ENCODE measurements around the gene ARL8B. TPM values are rescaled to one million over a fixed set of nuclear protein-coding genes. Genes with fewer than 3 reads are reported as not detected.

Gene ARL8B
- total and polyA plus RNA-seq, 4 donors = 20.2 to 36.2 (median 24.2) TPM

GRCh38 chr3:5126586-5126985 is 4.5 kb downstream of the ARL8B start:
- Histone ChIP-seq H3K9me3 (ENCODE audit: control insufficient read depth in 4 of 4, low read length in 3 of 4) (no peaks in the 10 kb centered on the region), H3K4me1 (ENCODE audit: control insufficient read depth in 4 of 4, insufficient read depth in 4 of 4, low read length in 3 of 4) (peaks cover 8 to 33% (median 24%) of the 10 kb centered on the region in 4 donors), H3K27me3 (ENCODE audit: control insufficient read depth in 4 of 4, insufficient read depth in 4 of 4, low read length in 3 of 4) (no peaks in the 10 kb centered on the region), H3K4me3 (ENCODE audit: low read depth in 1 of 3, low read length in 3 of 3) (no peak overlapping the region), H3K9ac (ENCODE audit: low read depth in 1 of 2, low read length in 2 of 2) (no peak overlapping the region), H3K36me3 (ENCODE audit: control insufficient read depth in 4 of 4, insufficient read depth in 3 of 4, low read depth in 1 of 4, low read length in 3 of 4) (no peaks in the 10 kb centered on the region), H3K27ac (ENCODE audit: low read depth in 1 of 2, low read length in 2 of 2) (peak overlapping the region in 1 of 2 donors; percentile 11)
- TF ChIP-seq TAF1 (conservative IDR thresholded peaks at IDR 0.05) = no peak
- no peak for TF ChIP-seq HNF4A (conservative IDR thresholded peaks at IDR 0.05)
- TF ChIP-seq FOXA1 (IDR thresholded peaks at IDR 0.05) = no peak
- TF ChIP-seq, protein P1, sequence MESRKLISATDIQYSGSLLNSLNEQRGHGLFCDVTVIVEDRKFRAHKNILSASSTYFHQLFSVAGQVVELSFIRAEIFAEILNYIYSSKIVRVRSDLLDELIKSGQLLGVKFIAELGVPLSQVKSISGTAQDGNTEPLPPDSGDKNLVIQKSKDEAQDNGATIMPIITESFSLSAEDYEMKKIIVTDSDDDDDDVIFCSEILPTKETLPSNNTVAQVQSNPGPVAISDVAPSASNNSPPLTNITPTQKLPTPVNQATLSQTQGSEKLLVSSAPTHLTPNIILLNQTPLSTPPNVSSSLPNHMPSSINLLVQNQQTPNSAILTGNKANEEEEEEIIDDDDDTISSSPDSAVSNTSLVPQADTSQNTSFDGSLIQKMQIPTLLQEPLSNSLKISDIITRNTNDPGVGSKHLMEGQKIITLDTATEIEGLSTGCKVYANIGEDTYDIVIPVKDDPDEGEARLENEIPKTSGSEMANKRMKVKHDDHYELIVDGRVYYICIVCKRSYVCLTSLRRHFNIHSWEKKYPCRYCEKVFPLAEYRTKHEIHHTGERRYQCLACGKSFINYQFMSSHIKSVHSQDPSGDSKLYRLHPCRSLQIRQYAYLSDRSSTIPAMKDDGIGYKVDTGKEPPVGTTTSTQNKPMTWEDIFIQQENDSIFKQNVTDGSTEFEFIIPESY (IDR thresholded peaks at IDR 0.05) = no peak
- TF ChIP-seq NR2F2 (IDR thresholded peaks at IDR 0.05) = no peak
- no peak for TF ChIP-seq EGR1 (IDR thresholded peaks at IDR 0.05; ENCODE audit: low read depth in 2 of 2)
- TF ChIP-seq SP1 (IDR thresholded peaks at IDR 0.05) = no peak
- no peak for TF ChIP-seq YY1 (IDR thresholded peaks at IDR 0.05)
- no peak for TF ChIP-seq FOXA2 (IDR thresholded peaks at IDR 0.05)
- TF ChIP-seq RAD21 (IDR thresholded peaks at IDR 0.05) = no peak
- TF ChIP-seq CTCF (IDR thresholded peaks at IDR 0.05; ENCODE audit: low read depth, low read length, missing input control) = no peak
- no peak for TF ChIP-seq RXRA (IDR thresholded peaks at IDR 0.05)
- TF ChIP-seq JUND (IDR thresholded peaks at IDR 0.05) = no peak
- TF ChIP-seq GABPA (IDR thresholded peaks at IDR 0.05 in 1 of 2, conservative IDR thresholded peaks at IDR 0.05 in 1 of 2) = no peak
- no peak for DNase-seq (ENCODE audit: low spot score)

DNA sequence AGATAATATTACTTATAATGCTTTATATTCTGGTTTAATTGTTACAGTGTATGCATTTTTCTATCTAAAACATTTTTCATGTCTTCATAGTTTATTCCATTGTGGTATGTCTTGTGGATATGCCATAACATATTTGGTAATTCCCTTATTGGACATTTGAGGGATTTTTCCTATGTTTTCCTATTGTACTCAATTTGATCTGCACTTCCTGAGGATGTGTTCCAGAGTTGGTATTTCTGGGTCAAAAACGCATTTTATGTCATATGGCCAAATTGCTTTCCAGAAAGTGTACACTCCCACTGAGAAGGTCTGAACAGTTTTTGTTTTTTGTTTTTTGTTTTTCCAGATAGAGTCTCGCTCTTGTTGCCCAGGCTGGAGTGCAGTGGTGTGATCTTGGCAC is 6.8 kb downstream of the ARL8B start:
- TF ChIP-seq HNF4G (IDR thresholded peaks at IDR 0.05) (no peak), ATF3 (IDR thresholded peaks at IDR 0.05) (no peak), YY1 (IDR thresholded peaks at IDR 0.05) (no peak), FOXA2 (IDR thresholded peaks at IDR 0.05) (no peak), RXRA (IDR thresholded peaks at IDR 0.05) (no peak), JUND (IDR thresholded peaks at IDR 0.05) (no peak), CTCF (IDR thresholded peaks at IDR 0.05; ENCODE audit: low read depth, low read length, missing input control) (no peak), FOXA1 (IDR thresholded peaks at IDR 0.05) (no peak), SP1 (IDR thresholded peaks at IDR 0.05) (no peak), HNF4A (conservative IDR thresholded peaks at IDR 0.05) (no peak), GABPA (IDR thresholded peaks at IDR 0.05 in 1 of 2, conservative IDR thresholded peaks at IDR 0.05 in 1 of 2) (no peak), TAF1 (conservative IDR thresholded peaks at IDR 0.05) (no peak), EGR1 (IDR thresholded peaks at IDR 0.05; ENCODE audit: low read depth in 2 of 2) (no peak), RAD21 (IDR thresholded peaks at IDR 0.05) (no peak)
- TF ChIP-seq, protein P2, sequence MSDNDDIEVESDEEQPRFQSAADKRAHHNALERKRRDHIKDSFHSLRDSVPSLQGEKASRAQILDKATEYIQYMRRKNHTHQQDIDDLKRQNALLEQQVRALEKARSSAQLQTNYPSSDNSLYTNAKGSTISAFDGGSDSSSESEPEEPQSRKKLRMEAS (IDR thresholded peaks at IDR 0.05) = no peak
- TF ChIP-seq, protein P1 (IDR thresholded peaks at IDR 0.05) = no peak
- TF ChIP-seq, protein P3, sequence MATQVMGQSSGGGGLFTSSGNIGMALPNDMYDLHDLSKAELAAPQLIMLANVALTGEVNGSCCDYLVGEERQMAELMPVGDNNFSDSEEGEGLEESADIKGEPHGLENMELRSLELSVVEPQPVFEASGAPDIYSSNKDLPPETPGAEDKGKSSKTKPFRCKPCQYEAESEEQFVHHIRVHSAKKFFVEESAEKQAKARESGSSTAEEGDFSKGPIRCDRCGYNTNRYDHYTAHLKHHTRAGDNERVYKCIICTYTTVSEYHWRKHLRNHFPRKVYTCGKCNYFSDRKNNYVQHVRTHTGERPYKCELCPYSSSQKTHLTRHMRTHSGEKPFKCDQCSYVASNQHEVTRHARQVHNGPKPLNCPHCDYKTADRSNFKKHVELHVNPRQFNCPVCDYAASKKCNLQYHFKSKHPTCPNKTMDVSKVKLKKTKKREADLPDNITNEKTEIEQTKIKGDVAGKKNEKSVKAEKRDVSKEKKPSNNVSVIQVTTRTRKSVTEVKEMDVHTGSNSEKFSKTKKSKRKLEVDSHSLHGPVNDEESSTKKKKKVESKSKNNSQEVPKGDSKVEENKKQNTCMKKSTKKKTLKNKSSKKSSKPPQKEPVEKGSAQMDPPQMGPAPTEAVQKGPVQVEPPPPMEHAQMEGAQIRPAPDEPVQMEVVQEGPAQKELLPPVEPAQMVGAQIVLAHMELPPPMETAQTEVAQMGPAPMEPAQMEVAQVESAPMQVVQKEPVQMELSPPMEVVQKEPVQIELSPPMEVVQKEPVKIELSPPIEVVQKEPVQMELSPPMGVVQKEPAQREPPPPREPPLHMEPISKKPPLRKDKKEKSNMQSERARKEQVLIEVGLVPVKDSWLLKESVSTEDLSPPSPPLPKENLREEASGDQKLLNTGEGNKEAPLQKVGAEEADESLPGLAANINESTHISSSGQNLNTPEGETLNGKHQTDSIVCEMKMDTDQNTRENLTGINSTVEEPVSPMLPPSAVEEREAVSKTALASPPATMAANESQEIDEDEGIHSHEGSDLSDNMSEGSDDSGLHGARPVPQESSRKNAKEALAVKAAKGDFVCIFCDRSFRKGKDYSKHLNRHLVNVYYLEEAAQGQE (IDR thresholded peaks at IDR 0.05) = no peak
- Histone ChIP-seq H3K4me1 (ENCODE audit: control insufficient read depth in 4 of 4, insufficient read depth in 4 of 4, low read length in 3 of 4) (peaks cover 11 to 25% (median 16%) of the 10 kb centered on the region in 4 donors), H3K4me3 (ENCODE audit: low read depth in 1 of 3, low read length in 3 of 3) (no peak overlapping the region), H3K27me3 (ENCODE audit: control insufficient read depth in 4 of 4, insufficient read depth in 4 of 4, low read length in 3 of 4) (no peaks in the 10 kb centered on the region), H3K27ac (ENCODE audit: low read depth in 1 of 2, low read length in 2 of 2) (no peak overlapping the region), H3K36me3 (ENCODE audit: control insufficient read depth in 4 of 4, insufficient read depth in 3 of 4, low read depth in 1 of 4, low read length in 3 of 4) (no peaks in the 10 kb centered on the region), H3K9me3 (ENCODE audit: control insufficient read depth in 4 of 4, low read length in 3 of 4) (no peaks in the 10 kb centered on the region), H3K9ac (ENCODE audit: low read depth in 1 of 2, low read length in 2 of 2) (no peak overlapping the region)
- no peak for DNase-seq (ENCODE audit: low spot score)
- WGBS = 55% methylated on average over 2 of the region's 2 CpGs

Measured in liver (tissue), 9 donors.